Measurements from ENCODE around the gene PDE3B.
"Not testable (repeated sequence)": the region's sequence is repeated elsewhere in the genome, so short reads cannot be mapped to it uniquely, and the experiment has no call there.

Gene PDE3B

DNA sequence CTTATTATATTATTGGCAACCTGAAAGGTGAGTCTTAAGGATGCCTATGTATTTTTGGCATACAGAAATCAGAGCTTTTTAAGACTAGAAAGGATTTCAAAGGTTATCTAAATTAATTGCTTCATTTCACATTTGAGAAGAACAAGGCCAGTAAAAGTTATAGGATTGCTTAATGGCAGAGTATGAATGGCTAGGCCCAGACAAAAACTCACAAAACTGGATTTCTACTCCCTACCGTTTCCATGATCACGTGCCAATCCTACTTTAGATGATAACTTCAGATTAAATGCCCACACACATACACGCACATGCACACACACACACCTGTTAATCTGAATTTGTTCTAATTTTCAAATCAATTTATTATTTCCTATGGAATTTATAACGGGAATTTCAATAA lies 1.8 kb upstream of the PDE3B start:
- DNase-seq, result no peak

- no peak for DNase-seq
Measured at GRCh38 chr11:14642453-14642852, 1.2 kb upstream of the PDE3B start.

DNA sequence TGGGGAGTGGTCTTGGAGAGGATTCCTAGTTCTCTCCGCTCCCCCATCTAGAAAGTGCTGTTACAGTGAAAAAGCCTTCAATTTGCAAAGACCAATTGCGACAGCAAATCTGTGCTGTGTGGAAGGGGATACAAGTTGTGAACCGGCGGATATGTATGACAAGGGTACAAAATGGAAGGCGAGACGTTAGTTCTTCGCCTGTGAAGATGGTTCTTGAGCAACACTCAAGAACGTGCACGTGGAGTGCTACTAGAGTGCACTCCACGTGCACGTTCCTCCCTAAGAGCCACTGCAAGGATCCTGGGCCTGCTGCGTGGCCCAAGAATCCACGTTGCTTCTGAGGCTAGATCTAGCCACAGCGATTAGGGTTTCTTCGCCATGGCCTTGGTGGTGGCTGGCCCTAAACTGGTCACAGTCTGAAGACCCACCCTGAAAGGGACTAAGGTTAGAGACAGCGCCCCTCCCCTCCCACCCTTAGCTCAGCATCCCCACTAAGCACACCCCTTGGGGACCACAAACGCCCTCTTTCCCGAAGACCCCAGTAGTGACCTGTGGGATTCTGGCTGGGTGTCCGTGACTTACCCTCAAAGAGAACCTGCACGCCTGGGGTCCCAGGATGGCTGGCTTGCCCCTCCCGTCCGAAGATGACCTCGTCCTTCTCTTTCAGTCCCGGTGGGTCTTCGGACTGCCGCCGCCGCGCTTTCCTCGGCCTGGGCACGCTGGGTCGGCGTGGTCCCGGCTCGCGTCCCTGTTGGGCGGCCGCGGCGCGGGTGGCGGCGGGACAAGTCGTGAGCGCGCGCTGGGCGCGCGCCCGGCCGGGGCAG lies 519 bp upstream of the PDE3B start:
- peak in 4 of 56 donors; percentile 6 to 55 (median 25) for DNase-seq

- peak in 24 of 56 donors; percentile 11 to 67 (median 32) for DNase-seq
Measured at GRCh38 chr11:14644226-14645014, 816 bp downstream of the PDE3B start.

- DNase-seq, result no peak
Measured at GRCh38 chr11:14645015-14645912, 1.7 kb downstream of the PDE3B start.

DNA sequence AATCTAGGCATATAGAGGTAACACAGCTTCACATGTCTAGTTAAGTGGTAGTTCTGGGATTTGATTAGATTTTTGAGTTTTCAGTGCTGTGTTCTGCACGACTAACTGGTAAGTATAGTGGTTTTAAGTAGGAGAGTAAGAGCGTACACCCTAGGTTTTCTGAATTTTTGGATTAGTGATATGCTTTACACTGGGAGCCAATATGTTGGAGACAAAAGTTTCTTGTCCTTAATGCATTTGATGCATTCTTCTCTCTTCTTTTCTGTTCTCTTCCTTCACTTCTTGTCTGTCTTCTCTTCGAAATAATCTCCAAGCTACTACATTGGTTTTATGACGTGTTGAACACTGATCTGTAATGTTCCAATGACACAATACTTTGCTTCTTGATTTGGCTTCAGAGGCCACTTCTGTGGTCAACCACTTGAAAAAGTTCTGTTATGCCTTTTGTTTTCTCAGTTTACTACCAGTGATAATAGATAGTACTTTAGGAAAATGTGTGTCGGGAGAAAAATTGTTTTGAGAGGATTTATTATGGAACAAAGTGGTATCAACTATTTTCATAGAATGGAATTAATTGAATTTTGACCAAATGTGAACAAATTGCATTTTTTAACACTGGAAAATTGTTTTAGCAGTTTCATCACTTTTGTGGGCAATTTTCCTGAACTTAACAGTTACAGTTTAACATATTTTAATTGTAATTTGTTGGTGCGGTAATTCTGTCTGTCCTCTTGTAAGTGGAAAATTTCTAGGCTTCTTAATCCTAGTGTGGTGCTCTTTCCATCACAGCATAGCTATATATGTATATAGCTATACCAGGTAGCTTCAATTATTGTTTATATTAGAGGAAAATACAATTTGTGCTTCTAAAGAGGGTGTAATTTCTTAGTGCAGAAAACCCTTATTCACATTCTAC lies 2.6 kb downstream of the PDE3B start:
- DNase-seq, result no peak

DNA sequence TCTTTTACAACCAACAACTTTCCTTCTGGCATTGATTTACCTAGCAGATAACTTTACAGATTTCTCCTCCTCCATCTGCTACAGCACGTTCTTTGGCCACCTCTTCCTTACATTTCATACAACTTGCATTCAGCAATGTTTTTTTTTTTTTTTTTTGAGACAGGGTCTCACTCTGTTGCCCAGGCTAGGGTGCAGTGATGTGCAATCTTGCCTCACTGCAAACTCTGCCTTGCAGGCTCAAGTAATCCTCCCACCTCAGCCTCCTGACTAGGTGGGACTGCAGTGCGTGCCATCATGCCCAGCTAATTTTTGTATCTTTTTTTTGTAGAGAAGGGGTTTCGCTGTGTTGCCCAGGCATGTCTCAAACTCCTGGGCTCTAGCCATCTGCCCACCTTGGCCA lies 6.5 kb downstream of the PDE3B start:
- no peak for DNase-seq

DNA sequence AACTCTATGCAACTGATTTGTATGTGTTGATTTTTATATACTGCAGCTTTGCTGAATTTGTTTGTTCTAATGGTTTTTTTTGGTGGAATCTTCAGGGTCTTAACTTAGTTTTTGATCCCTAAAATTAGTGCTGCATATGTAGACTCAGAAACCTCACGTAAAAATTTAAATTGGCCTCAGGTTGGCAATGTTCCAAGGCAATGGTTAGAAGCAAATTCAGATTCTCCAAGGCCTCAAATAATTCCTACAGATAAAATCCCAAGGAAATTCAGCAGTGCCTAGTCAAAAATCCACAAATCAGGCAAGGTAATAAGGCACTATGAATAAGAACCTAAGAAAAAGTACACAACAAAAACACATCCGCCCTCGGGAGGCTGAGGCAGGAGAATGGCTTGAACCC lies 9.5 kb downstream of the PDE3B start:
- DNase-seq, result no peak

DNA sequence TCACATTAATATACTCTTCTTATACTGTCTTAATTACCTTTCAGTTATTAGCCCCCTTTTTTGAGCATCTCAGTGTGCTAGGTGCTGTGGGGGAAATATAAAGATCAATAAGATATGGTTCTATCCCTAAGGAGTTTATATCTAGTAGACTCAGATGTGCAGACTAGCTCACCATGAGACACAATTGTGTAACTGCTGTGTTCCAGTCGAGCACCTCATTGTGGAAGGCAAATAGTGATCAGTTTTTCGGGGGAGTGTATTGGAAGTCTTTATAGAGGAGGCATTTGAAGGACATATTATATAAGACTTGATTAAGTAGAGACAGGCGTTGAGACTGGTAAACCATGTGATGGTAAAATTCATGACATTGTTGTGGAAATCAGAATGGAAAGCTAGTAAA lies 11.8 kb downstream of the PDE3B start:
- no peak for DNase-seq

DNA sequence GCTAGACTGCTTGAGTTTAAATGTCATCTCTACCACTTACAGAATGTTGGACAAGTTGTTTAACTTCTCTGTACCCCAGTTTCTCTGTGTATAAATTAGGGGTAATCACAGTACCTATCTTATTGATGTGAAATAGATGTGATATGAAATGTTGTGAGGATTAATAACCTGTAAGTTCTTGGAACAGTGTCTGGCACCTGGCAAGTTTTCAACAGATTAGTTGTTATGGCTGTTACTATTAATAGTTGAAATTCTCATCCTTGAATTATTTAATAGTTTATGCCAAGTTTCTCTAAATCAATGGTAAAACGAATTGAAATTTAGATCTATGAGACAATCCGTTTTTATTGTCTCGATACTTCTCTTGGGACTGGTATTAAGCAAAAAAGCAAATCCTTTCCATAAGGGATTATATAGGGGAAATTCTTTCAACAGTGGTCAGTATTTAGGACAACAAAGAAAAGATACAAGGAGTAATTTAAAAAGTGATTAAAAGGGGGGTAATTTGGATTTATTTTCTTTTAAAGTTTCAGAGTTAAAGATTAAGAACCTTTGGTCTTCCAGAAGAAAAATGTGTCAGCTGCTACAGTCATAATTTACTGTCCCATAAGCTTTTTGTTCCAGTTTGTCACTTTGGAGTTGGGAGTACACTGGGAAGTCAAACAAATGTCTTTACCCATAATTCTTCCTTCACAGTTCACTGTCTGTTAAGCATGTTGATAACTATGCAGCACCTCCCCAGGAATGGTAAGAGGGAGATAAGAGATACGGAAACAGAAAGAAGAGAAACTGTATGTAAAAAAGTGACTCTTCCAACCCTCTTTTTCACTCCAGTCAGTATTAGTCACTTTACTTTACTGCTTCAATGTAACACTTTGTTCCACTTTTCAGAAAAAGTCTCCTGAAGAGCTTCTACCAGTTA lies 13.2 kb downstream of the PDE3B start:
- no peak for DNase-seq

DNA sequence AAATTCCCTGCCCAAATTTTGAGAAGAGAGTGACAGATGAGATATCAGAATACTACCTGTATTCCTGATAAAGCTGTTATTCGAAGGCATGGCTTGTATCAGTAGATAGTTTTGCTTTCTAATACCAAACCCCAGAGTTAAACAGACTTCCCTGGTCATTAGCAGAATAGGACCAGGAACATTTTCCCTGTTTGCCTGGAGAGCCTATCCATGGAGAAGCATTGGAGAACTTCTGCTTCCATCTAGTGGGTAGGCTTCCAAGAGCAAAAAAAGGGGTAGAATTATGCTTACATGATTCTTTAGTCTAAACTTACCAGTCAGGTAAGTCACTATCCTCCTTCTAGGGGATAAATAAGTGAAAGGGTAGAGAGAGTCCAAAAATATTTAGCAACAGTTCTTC lies 14.2 kb downstream of the PDE3B start:
- DNase-seq, result no peak

GRCh38 chr11:14664926-14665325 lies 21.3 kb downstream of the PDE3B start:
- DNase-seq, result not testable (repeated sequence)

DNA sequence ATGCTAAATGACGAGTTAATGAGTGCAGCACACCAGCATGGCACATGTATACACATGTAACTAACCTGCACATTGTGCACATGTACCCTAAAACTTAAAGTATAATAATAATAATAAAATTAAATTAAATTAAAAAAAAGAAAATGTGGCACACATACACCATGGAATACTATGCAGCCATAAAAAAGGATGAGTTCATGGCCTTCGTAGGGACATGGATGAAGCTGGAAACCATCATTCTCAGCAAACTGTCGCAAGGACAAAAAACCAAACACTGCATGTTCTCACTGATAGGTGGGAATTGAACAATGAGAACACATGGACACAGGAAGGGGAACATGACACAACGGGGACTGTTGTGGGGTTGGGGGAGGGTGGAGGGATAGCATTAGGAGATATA lies 23.7 kb downstream of the PDE3B start:
- DNase-seq, result not testable (repeated sequence)

- DNase-seq, result no peak
Measured at GRCh38 chr11:14668731-14669301, 25.2 kb downstream of the PDE3B start.

DNA sequence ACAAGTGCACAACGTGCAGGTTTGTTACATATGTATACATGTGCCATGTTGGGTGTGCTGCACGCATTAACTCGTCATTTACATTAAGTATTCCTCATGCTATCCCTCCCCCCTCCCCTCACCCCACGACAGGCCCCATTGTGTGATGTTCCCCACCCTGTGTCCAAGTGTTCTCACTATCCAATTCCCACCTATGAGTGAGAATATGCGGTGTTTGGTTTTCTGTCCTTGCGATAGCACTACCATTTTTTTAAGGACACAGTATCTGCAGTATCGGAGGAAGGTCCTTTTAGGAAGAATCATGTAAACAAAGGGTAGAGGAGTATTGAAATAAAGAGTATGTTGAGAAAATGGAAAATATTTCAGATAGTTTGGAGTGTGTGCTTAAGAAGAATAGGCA lies 25.9 kb downstream of the PDE3B start:
- no peak for DNase-seq

DNA sequence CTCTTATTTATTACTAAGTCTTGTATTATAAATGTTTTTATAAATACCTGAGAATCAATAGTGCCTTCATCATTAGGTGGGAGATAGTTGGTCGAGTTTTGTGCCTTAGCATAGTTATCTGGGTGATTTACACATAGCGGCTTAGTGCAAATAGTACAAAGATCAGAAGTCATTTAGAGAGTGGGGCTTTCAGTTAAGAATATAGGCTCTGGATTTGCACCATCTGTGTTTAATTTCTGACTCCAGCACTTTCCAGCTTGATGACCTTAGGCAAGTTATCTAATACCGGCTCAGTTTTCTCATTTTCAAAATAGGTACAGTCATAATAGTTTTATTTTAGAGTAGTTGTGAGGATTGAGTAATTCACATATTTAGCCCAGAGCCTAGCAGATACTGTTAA lies 26.4 kb downstream of the PDE3B start:
- DNase-seq, result no peak

GRCh38 chr11:14672635-14673034 lies 29.0 kb downstream of the PDE3B start:
- no peak for DNase-seq

DNA sequence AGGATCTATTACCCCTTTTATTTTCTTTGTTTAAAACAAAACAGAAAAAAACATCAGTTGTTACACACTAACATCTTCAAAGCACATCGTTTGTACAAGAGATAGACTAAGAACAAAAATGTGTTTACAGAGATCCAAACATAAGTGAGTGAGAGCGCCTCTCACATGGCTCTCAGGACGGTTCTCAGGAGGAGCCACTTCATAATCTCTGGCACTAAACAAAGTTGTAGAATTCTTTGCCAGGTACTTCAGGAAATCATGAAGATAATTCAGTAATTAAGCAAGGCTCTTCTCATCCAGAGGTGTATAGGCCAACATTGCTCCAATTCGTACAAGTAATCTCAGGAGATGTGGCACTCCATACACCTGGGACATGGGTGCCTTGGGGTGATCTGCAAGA lies 29.8 kb downstream of the PDE3B start:
- no peak for DNase-seq

GRCh38 chr11:14673824-14674405 lies 30.3 kb downstream of the PDE3B start:
- DNase-seq, result no peak

Data from amygdala (tissue), 56 donors.